Myocyte (in vitro differentiated cells): ENCODE data around the gene NPAT. TPM values are rescaled to one million over a fixed set of nuclear protein-coding genes. Genes with fewer than 3 reads are reported as not detected.
A peak's percentile ranks its signal among the peaks of the same experiment; 100 is the strongest.
"Not testable (repeated sequence)": the region's sequence is repeated elsewhere in the genome, so short reads cannot be mapped to it uniquely, and the experiment has no call there.

Source experiments
- DNase-seq: peaks from one replicate; pipeline ENCODE4 v3.0.0-alpha.2; 2012; ENCODE audit warnings: low read depth
- total RNA-seq: library from RNA; depleted of rRNA; stranded (reverse); fragments of >200 nt; gene quantifications from 2 replicates; pipeline ENCODE4 v1.2.3, GENCODE V29; 2014

NPAT gene
- total RNA-seq, 1 donor from 2014 or later: 10.2 TPM

GRCh38 chr11:108220721-108221336 lies 1.6 kb downstream of the NPAT start:
- peak; percentile 3 for DNase-seq

- DNase-seq: no peak
These were observed 3.3 kb downstream of the NPAT start for GRCh38 chr11:108218912-108219783.

- no peak for DNase-seq
These were observed 4.0 kb downstream of the NPAT start for GRCh38 chr11:108218455-108218854.

- DNase-seq: no peak
These were observed 5.5 kb downstream of the NPAT start for GRCh38 chr11:108216988-108217387.

- DNase-seq: no peak
These were observed 8.7 kb downstream of the NPAT start for GRCh38 chr11:108213784-108214183.

GRCh38 chr11:108210441-108210840 lies 12.0 kb downstream of the NPAT start:
- DNase-seq: no peak

- DNase-seq: no peak
These were observed 14.8 kb downstream of the NPAT start for GRCh38 chr11:108207683-108208060.

- DNase-seq: no peak
These were observed 15.3 kb downstream of the NPAT start for GRCh38 chr11:108206969-108207682.

- DNase-seq: no peak
These were observed 16.3 kb downstream of the NPAT start for GRCh38 chr11:108206171-108206570.

- DNase-seq: no peak
These were observed 17.4 kb downstream of the NPAT start for GRCh38 chr11:108204929-108205499.

GRCh38 chr11:108204376-108204775 lies 18.1 kb downstream of the NPAT start:
- DNase-seq: no peak

GRCh38 chr11:108203075-108203474 lies 19.4 kb downstream of the NPAT start:
- no peak for DNase-seq

GRCh38 chr11:108199446-108200321 lies 22.8 kb downstream of the NPAT start:
- peak; percentile 51 for DNase-seq

GRCh38 chr11:108198833-108199232 lies 23.6 kb downstream of the NPAT start:
- no peak for DNase-seq

GRCh38 chr11:108197351-108197750 lies 25.1 kb downstream of the NPAT start:
- DNase-seq: no peak

GRCh38 chr11:108196901-108197300 lies 25.5 kb downstream of the NPAT start:
- no peak for DNase-seq

- no peak for DNase-seq
These were observed 28.7 kb downstream of the NPAT start for GRCh38 chr11:108193725-108194124.

GRCh38 chr11:108177570-108177969 lies 44.9 kb downstream of the NPAT start:
- no peak for DNase-seq

- no peak for DNase-seq
These were observed 52.3 kb downstream of the NPAT start for GRCh38 chr11:108170184-108170583.

GRCh38 chr11:108167624-108168023 lies 54.8 kb downstream of the NPAT start:
- no peak for DNase-seq

GRCh38 chr11:108162878-108163277 lies 59.6 kb downstream of the NPAT start:
- not testable (repeated sequence) for DNase-seq
